ENCODE results near the gene PHF21A.
A peak's percentile ranks its signal among the peaks of the same experiment; 100 is the strongest.

PHF21A gene

DNA sequence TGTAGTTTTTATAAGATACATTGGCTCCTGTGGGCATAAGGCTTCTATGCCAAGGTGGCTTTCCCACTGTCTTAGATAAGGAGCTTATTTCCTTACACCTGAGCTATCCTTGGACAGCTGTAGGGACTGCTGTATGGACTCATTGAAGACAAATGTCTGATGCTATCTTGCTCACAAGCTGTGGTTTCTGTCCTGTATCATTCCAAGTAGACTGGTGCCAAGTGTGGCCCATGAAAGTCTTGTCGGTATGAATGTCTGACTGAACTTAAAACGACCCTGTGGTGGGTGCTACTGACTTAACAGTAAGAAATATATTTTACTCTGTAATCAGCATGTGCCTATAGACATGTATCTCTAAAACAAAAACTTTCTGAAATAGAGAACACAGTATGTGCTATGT lies 153.7 kb downstream of the PHF21A start:
- TF ChIP-seq CTCF (IDR thresholded peaks at IDR 0.05), result no peak

DNA sequence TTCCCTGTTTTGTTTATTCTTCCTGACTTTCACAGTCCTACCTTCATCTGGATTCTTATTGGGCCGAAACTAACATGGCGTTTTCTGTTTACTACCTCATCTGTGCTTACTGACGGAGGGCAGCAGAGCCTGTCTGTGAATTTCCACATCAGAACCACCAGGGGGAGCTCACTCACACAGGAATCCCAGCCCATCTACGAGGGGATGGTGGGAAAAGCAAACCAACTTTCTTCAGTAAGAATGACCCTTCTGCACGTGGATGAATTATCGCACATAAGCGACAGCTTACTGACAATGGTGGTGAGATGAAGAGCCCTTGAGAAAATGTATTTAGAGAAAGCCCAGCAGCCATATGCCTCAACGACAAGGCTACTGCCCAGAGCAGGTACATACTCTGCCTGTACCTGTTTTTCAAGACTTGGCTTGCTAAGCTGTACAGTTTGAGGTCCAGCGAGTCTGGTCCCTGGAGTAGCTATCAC lies 156.3 kb downstream of the PHF21A start:
- TF ChIP-seq CTCF (IDR thresholded peaks at IDR 0.05), result peak; percentile 92

DNA sequence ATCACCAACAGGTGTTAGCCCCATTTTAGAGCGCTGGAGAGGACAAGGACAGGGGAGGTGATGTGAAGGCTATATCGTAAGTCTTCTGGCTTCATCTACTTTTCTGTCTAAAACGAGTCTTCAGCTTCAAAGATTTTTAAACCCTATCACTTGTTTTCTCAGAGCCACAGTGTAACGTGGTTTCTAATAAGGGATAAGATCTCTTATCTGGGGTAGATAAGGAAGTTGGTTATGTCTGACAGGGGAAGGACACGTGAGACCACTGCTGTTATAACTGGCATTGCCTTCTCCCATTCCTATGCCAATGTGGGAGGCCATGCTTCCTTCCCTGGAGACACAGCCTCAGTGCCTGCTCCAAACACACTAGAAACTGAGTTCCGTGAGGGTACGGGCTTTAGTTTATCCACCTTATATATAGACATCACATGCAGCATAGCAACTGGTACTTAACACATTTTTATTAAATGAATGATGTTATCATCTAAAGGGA lies 159.5 kb downstream of the PHF21A start:
- TF ChIP-seq CTCF (IDR thresholded peaks at IDR 0.05), result no peak

DNA sequence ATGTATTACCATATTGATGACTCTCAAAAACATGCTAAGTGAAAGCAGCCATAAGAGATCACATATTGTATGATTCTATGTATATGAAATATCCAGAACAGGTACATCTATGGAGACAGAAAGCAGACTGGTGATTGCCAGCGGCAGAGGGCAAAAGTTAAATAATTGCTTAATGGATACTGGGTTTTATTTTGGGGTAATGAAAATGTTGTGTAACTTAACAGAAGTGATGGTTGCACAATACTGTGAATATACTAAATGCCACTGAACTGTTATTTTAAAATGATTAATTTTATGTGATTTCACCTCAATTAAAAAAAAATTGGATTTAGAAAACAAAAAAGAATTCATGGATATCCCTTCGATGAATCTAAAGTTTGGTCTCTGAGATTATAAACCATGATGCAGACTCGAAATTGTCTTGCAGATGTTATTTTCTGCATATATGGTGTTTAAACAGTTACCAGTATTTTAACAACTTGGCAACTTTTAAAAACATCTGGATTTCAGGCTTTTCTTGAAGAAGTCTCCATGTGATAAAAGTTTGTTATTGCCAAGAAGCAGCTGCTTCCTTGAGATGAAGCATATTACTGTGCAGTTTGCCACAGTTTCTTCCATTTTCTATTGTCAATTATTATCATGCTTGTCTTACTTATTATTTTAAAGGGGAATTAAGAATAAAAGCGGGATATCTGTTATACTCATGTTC lies 160.7 kb downstream of the PHF21A start:
- no peak for TF ChIP-seq CTCF (IDR thresholded peaks at IDR 0.05)

- TF ChIP-seq CTCF (IDR thresholded peaks at IDR 0.05), result no peak
These were observed 161.4 kb downstream of the PHF21A start for GRCh38 chr11:45959851-45960250.

DNA sequence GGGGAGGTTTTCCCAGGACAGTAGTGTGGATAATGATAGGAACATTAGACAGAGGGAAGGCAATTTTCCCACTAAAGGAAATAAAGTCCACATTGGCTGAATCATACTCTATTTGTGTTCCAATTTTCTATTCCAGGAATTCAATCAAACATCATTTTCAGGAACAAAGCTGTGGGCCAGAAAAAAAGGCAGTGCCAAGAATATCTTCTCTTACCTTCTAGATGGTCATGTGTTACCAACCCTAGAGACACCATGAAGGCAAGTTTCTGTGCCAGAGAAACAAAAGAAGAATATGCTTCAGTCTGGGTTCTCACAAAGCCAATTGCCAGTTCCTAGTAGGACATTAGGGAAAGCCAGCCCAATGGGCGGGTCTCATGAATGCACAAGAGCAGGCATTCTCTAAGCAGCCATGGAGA lies 171.3 kb downstream of the PHF21A start:
- TF ChIP-seq CTCF (IDR thresholded peaks at IDR 0.05), result no peak

- TF ChIP-seq CTCF (IDR thresholded peaks at IDR 0.05), result no peak
These were observed 172.9 kb downstream of the PHF21A start for GRCh38 chr11:45948356-45948755.

Data from LNCAP (cell line).